ENCODE results near the gene RAB40AL.
"Not testable (repeated sequence)": the region's sequence is repeated elsewhere in the genome, so short reads cannot be mapped to it uniquely, and the experiment has no call there.

The RAB40AL gene

GRCh38 chrX:102963955-102964354, 26.9 kb downstream of the RAB40AL start:
- no peak for ATAC-seq (replicated peaks; ENCODE audit: extremely low read depth, poor library complexity, severe bottlenecking)
- no peak for DNase-seq (ENCODE audit: low spot score in 2 of 2)
- H3K4me1 Mint-ChIP-seq = no peaks in the 10 kb centered on the region
- H3K36me3 Mint-ChIP-seq (ENCODE audit: insufficient read depth) = no peaks in the 10 kb centered on the region
- no peaks in the 10 kb centered on the region for H3K27me3 Mint-ChIP-seq
- H3K9me3 Mint-ChIP-seq = no peaks in the 10 kb centered on the region
- no peak overlapping the region for H3K4me3 Mint-ChIP-seq
- H3K27ac Mint-ChIP-seq (ENCODE audit: low read depth) = no peak overlapping the region

DNA sequence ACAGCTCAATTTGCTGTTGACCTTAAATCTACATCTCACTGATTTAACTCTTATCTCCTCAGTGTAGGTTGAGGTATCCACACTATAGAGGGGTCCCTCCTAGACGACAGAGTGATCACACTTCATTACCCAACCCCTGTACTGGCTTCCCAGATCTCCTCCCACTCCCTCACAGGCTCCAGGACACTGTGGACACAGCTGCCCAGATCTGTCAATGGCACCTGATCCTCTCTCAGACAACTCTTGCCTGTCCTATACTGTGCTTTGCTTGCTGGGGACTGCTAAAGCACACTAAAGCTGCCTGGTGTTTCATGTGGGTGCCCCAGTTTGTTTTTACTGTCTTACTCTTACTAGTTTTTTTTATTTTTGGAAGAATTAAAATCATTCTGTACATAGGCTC, 27.9 kb downstream of the RAB40AL start:
- no peak for DNase-seq (ENCODE audit: low spot score in 2 of 2)
- no peaks in the 10 kb centered on the region for H3K36me3 Mint-ChIP-seq (ENCODE audit: insufficient read depth)
- ATAC-seq (replicated peaks; ENCODE audit: extremely low read depth, poor library complexity, severe bottlenecking) = no peak
- H3K27ac Mint-ChIP-seq (ENCODE audit: low read depth) = no peak overlapping the region
- no peaks in the 10 kb centered on the region for H3K4me1 Mint-ChIP-seq
- no peak overlapping the region for H3K4me3 Mint-ChIP-seq
- no peaks in the 10 kb centered on the region for H3K9me3 Mint-ChIP-seq
- no peaks in the 10 kb centered on the region for H3K27me3 Mint-ChIP-seq

- H3K4me3 Mint-ChIP-seq = no peak overlapping the region
- no peaks in the 10 kb centered on the region for H3K36me3 Mint-ChIP-seq (ENCODE audit: insufficient read depth)
- H3K27ac Mint-ChIP-seq (ENCODE audit: low read depth) = no peak overlapping the region
- no peaks in the 10 kb centered on the region for H3K27me3 Mint-ChIP-seq
- no peaks in the 10 kb centered on the region for H3K4me1 Mint-ChIP-seq
- DNase-seq (ENCODE audit: low spot score in 2 of 2) = no peak
- H3K9me3 Mint-ChIP-seq = no peaks in the 10 kb centered on the region
- ATAC-seq (replicated peaks; ENCODE audit: extremely low read depth, poor library complexity, severe bottlenecking) = no peak
Measured at GRCh38 chrX:102966701-102967100, 29.6 kb downstream of the RAB40AL start.

GRCh38 chrX:102968216-102968615, 31.1 kb downstream of the RAB40AL start:
- ATAC-seq (replicated peaks; ENCODE audit: extremely low read depth, poor library complexity, severe bottlenecking) = no peak
- no peak overlapping the region for H3K27ac Mint-ChIP-seq (ENCODE audit: low read depth)
- H3K27me3 Mint-ChIP-seq = peaks cover 3% of the 10 kb centered on the region

GRCh38 chrX:102971536-102971935, 34.5 kb downstream of the RAB40AL start:
- ATAC-seq (replicated peaks; ENCODE audit: extremely low read depth, poor library complexity, severe bottlenecking); H3K4me1 Mint-ChIP-seq; DNase-seq (ENCODE audit: low spot score in 2 of 2); H3K36me3 Mint-ChIP-seq (ENCODE audit: insufficient read depth); H3K9me3 Mint-ChIP-seq; H3K27ac Mint-ChIP-seq (ENCODE audit: low read depth); H3K4me3 Mint-ChIP-seq: not testable (repeated sequence)
- H3K27me3 Mint-ChIP-seq = peaks cover 12% of the 10 kb centered on the region

More at GRCh38 chrX:102968216-102968615, 31.1 kb downstream of the RAB40AL start:
- Mint-ChIP-seq H3K4me1 (no peaks in the 10 kb centered on the region), H3K4me3 (no peak overlapping the region), H3K36me3 (ENCODE audit: insufficient read depth) (no peaks in the 10 kb centered on the region), H3K9me3 (no peaks in the 10 kb centered on the region)
- DNase-seq (ENCODE audit: low spot score in 2 of 2) = no peak

- no peak for DNase-seq (ENCODE audit: low spot score in 2 of 2)
- Mint-ChIP-seq H3K27ac (ENCODE audit: low read depth) (no peak overlapping the region), H3K36me3 (ENCODE audit: insufficient read depth) (peaks cover 2% of the 10 kb centered on the region), H3K27me3 (peaks cover 12% of the 10 kb centered on the region), H3K4me1 (no peaks in the 10 kb centered on the region), H3K9me3 (no peaks in the 10 kb centered on the region), H3K4me3 (no peak overlapping the region)
- no peak for ATAC-seq (replicated peaks; ENCODE audit: extremely low read depth, poor library complexity, severe bottlenecking)
Measured at GRCh38 chrX:102975016-102975415, 37.9 kb downstream of the RAB40AL start.

GRCh38 chrX:102976286-102976685, 39.2 kb downstream of the RAB40AL start:
- H3K4me1 Mint-ChIP-seq = no peaks in the 10 kb centered on the region
- H3K36me3 Mint-ChIP-seq (ENCODE audit: insufficient read depth) = peaks cover 2% of the 10 kb centered on the region
- no peak for ATAC-seq (replicated peaks; ENCODE audit: extremely low read depth, poor library complexity, severe bottlenecking)
- no peaks in the 10 kb centered on the region for H3K9me3 Mint-ChIP-seq
- peaks cover 12% of the 10 kb centered on the region for H3K27me3 Mint-ChIP-seq
- no peak overlapping the region for H3K27ac Mint-ChIP-seq (ENCODE audit: low read depth)
- H3K4me3 Mint-ChIP-seq = no peak overlapping the region
- DNase-seq (ENCODE audit: low spot score in 2 of 2) = no peak

GRCh38 chrX:102976793-102977495, 39.9 kb downstream of the RAB40AL start:
- peaks cover 12% of the 10 kb centered on the region for H3K27me3 Mint-ChIP-seq
- DNase-seq (ENCODE audit: low spot score in 2 of 2) = no peak

DNA sequence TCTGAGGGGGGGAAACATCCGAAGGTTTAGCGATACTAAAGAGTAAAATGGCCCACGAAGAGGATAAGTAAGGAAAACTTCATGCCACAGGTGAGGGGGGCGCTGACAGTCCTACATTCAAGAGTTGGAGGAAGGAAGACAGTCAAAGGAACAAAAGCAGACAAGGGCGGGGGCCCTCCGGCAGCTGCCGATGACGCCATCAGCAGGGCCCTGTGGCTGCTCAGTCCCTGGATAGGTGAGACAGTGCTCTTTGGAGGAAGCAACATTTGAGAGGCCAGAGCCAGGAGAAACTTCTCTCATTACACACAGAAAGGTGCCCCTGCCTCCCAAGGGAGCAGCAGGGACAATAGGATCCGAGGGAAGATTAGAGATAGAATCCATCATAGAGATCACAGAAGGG, 41.5 kb downstream of the RAB40AL start:
- no peak for DNase-seq (ENCODE audit: low spot score in 2 of 2)
- Mint-ChIP-seq H3K4me3 (no peak overlapping the region), H3K4me1 (no peaks in the 10 kb centered on the region), H3K36me3 (ENCODE audit: insufficient read depth) (peaks cover 4% of the 10 kb centered on the region), H3K27me3 (peaks cover 5% of the 10 kb centered on the region), H3K27ac (ENCODE audit: low read depth) (no peak overlapping the region), H3K9me3 (no peaks in the 10 kb centered on the region)
- no peak for ATAC-seq (replicated peaks; ENCODE audit: extremely low read depth, poor library complexity, severe bottlenecking)

More at GRCh38 chrX:102976793-102977495, 39.9 kb downstream of the RAB40AL start:
- Mint-ChIP-seq H3K4me1 (no peaks in the 10 kb centered on the region), H3K36me3 (ENCODE audit: insufficient read depth) (peaks cover 2% of the 10 kb centered on the region), H3K27ac (ENCODE audit: low read depth) (no peak overlapping the region), H3K4me3 (no peak overlapping the region), H3K9me3 (no peaks in the 10 kb centered on the region)
- ATAC-seq (replicated peaks; ENCODE audit: extremely low read depth, poor library complexity, severe bottlenecking) = no peak

DNA sequence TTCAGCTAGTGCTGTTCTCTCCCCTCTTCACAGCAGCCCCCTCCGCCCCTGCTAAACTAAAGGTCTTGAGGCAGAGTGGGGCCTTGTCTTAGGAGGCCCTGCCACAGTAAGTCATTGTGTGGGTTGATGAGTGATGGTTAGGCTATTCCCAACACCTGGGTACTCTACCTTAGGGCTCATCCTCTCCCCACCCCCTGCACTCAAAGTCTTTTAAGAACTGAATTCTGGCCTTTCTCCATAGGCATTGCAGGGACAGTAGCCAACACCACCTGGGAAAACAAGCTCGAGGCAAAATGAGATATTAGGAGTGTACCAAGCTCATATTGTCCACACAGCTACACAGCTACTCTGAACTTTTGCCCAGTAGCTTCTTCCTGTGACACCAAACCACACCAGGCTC, 42.5 kb downstream of the RAB40AL start:
- Mint-ChIP-seq H3K27me3 (no peaks in the 10 kb centered on the region), H3K4me1 (no peaks in the 10 kb centered on the region), H3K36me3 (ENCODE audit: insufficient read depth) (peaks cover 4% of the 10 kb centered on the region), H3K27ac (ENCODE audit: low read depth) (no peak overlapping the region), H3K9me3 (no peaks in the 10 kb centered on the region), H3K4me3 (no peak overlapping the region)
- DNase-seq (ENCODE audit: low spot score in 2 of 2) (no peak), ATAC-seq (replicated peaks; ENCODE audit: extremely low read depth, poor library complexity, severe bottlenecking) (no peak)

DNA sequence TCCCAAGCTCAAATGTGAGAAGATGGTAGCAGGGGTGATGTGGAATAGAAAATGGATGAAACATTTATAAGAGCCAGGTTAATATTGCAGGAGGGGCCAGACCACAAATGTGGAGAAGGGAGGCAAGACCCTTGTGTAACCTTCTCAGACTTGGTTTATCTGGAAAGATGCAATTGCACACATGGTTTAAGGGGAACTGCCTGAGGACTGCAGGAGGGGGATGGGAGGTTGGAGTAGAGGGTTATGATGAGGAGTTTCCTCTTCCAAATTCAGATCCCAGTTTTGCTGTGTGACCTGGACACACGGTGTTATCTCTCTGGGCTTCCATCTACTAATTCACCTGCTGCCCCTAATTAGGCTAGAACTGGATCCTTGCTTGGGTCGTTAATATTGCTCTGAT, 46.1 kb downstream of the RAB40AL start:
- Mint-ChIP-seq H3K27me3 (no peaks in the 10 kb centered on the region), H3K4me3 (no peak overlapping the region), H3K27ac (ENCODE audit: low read depth) (no peak overlapping the region), H3K36me3 (ENCODE audit: insufficient read depth) (peaks cover 2% of the 10 kb centered on the region), H3K9me3 (no peaks in the 10 kb centered on the region), H3K4me1 (no peaks in the 10 kb centered on the region)
- ATAC-seq (replicated peaks; ENCODE audit: extremely low read depth, poor library complexity, severe bottlenecking) = no peak
- no peak for DNase-seq (ENCODE audit: low spot score in 2 of 2)

DNA sequence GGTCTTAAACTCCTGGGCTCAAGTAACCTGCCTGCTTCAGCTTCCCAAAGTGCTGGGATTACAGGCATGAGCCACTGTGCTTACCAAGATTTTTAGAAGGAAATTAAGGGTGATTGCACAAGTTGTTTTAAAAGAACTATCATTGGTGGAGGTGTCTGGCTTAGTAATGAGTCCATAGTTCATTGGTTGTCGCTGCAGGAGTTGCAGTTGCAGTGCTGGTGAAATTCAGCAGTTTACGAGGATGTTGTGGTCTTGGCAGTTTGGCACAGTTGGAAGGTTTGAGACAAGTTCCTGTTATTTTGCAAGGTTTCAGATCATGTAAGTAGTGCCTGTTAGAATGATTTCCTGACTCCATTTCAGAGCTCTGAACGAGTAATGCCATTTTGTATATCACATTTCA, 48.1 kb downstream of the RAB40AL start:
- Mint-ChIP-seq H3K4me3 (no peak overlapping the region), H3K36me3 (ENCODE audit: insufficient read depth) (peaks cover 2% of the 10 kb centered on the region), H3K4me1 (no peaks in the 10 kb centered on the region), H3K9me3 (no peaks in the 10 kb centered on the region), H3K27ac (ENCODE audit: low read depth) (no peak overlapping the region), H3K27me3 (peaks cover 13% of the 10 kb centered on the region)
- ATAC-seq (replicated peaks; ENCODE audit: extremely low read depth, poor library complexity, severe bottlenecking) (no peak), DNase-seq (ENCODE audit: low spot score in 2 of 2) (no peak)

All from central memory CD8-positive, alpha-beta T cell (primary cell).